Aorta (tissue), 5 donors: ENCODE data around the gene METRNL. TPM values are rescaled to one million over a fixed set of nuclear protein-coding genes. Genes with fewer than 3 reads are reported as not detected.

Source experiments
- ATAC-seq: fragments of 200-7000 bp; cut with Tn5 transposase; one replicate; pipeline ENCODE4 v1.9.1; 2022; ENCODE audit warnings: moderate library complexity; ENCODE audit not compliant: low FRiP score
- DNase-seq, 2 donors: peaks; one replicate each; pipeline ENCODE4 v3.0.0-alpha.2; 2020
- H3K27ac ChIP-seq, 2 donors: one replicate each; pipeline ENCODE4 v1.5.1; 2013; ENCODE audit warnings: low read length in 2 of 2, mild to moderate bottlenecking in 2 of 2, moderate library complexity in 2 of 2, control low read depth in 1 of 2, inconsistent platforms in 1 of 2, low read depth in 1 of 2
- H3K27me3 ChIP-seq, 2 donors: one replicate each; pipeline ENCODE4 v1.6.1; 2013; ENCODE audit warnings: control low read depth in 1 of 2, low read length in 1 of 2, mild to moderate bottlenecking in 1 of 2, moderate library complexity in 1 of 2; ENCODE audit not compliant: insufficient read depth in 2 of 2, control insufficient read depth in 1 of 2
- H3K36me3 ChIP-seq, 2 donors: one replicate each; pipeline ENCODE4 v1.6.1; 2013; ENCODE audit warnings: control low read depth in 1 of 2, low read length in 1 of 2, mild to moderate bottlenecking in 1 of 2; ENCODE audit not compliant: insufficient read depth in 2 of 2, control insufficient read depth in 1 of 2
- H3K4me1 ChIP-seq, 2 donors: one replicate each; pipeline ENCODE4 v1.6.1; 2013; ENCODE audit warnings: low read length in 2 of 2, control low read depth in 1 of 2, mild to moderate bottlenecking in 1 of 2, moderate library complexity in 1 of 2; ENCODE audit not compliant: insufficient read depth in 2 of 2, control insufficient read depth in 1 of 2
- H3K4me3 ChIP-seq, 2 donors: one replicate each; pipeline ENCODE4 v1.5.1; 2013; ENCODE audit warnings: low read length in 2 of 2, control low read depth in 1 of 2, mild to moderate bottlenecking in 1 of 2
- H3K9me3 ChIP-seq: one replicate; pipeline ENCODE4 v1.6.1; 2013; ENCODE audit warnings: mild to moderate bottlenecking, low read length; ENCODE audit not compliant: control insufficient read depth
- WGBS, 2 donors: extraction: QIAGEN DNeasy Blood & Tissue Kit; methylation state at CpG; one replicate each; pipeline ENCODE4 v1.1.7; 2013; 5-methylcytosine and 5-hydroxymethylcytosine counted together
- intact Hi-C, 2 donors: fragments of 100-400 bp; cut with DNase I; formaldehyde crosslinking; loops; one replicate each; pipeline versions ENCODE4 v1.14.2 to v1.15.0; 2022
- polyA plus RNA-seq, 2 donors: library from polyadenylated mRNA; stranded (reverse); fragments of 200-250 nt; gene quantifications; one replicate each; pipeline ENCODE4 v1.2.3, GENCODE V29; 2013
- total RNA-seq, 2 donors: library from RNA; stranded (reverse); fragmentation: NEBNext Ultra II Directional; extraction: Animal tissue kit (Norgen Biotek cat#: 25700); gene quantifications; one replicate each; pipeline ENCODE4 v1.2.1, GENCODE V29; 2021
- donor health status: healthy with polysubstance abuse.
- donor health status: Bipolar disorder and iron deficiency.
- donor health status: DM: no; HTN: no; CAD: no.
- donor health status: DM: no; HTN: no; CAD: no.
- donor health status: DM: yes; HTN: yes; CAD: no.

METRNL gene
- total and polyA plus RNA-seq, 4 donors = 35.3 to 176 (median 104) TPM

- WGBS, 2 donors = 76 to 82% methylated on average over 19 to 22 of the region's 22 CpGs
- ATAC-seq = no peak
- H3K27ac ChIP-seq = no peak overlapping the region
Observed at GRCh38 chr17:83085103-83085502, 5.7 kb downstream of the METRNL start.

GRCh38 chr17:83085526-83086198 lies 6.3 kb downstream of the METRNL start:
- H3K36me3 ChIP-seq = no peaks in the 10 kb centered on the region
- peaks cover 0 to 2% of the 10 kb centered on the region in 2 donors for H3K4me1 ChIP-seq
- intact Hi-C loops = no loop called here
- no peak overlapping the region for H3K27ac ChIP-seq
- DNase-seq (no peak), ATAC-seq (no peak)
- H3K27me3 ChIP-seq = no peaks in the 10 kb centered on the region
- H3K4me3 ChIP-seq = no peak overlapping the region
- WGBS, 2 donors = 62 to 67% methylated on average over 24 to 25 of the region's 25 CpGs
- no peaks in the 10 kb centered on the region for H3K9me3 ChIP-seq

More at GRCh38 chr17:83085103-83085502, 5.7 kb downstream of the METRNL start:
- intact Hi-C loops = no loop called here
- Histone ChIP-seq H3K4me3 (no peak overlapping the region), H3K9me3 (no peaks in the 10 kb centered on the region), H3K4me1 (no peaks in the 10 kb centered on the region), H3K36me3 (no peaks in the 10 kb centered on the region), H3K27me3 (no peaks in the 10 kb centered on the region)
- DNase-seq = no peak

GRCh38 chr17:83086199-83086880 lies 6.9 kb downstream of the METRNL start:
- WGBS, 2 donors = 36 to 48% methylated on average over 18 of the region's 18 CpGs
- no peak for ATAC-seq
- H3K9me3 ChIP-seq = no peaks in the 10 kb centered on the region
- H3K27ac ChIP-seq = no peak overlapping the region
- intact Hi-C loops = no loop called here
- no peak overlapping the region for H3K4me3 ChIP-seq
- no peaks in the 10 kb centered on the region for H3K27me3 ChIP-seq
- H3K36me3 ChIP-seq = no peaks in the 10 kb centered on the region
- no peak for DNase-seq
- peaks cover 0 to 5% of the 10 kb centered on the region in 2 donors for H3K4me1 ChIP-seq

- H3K27me3 ChIP-seq = no peaks in the 10 kb centered on the region
- peaks cover 0 to 5% of the 10 kb centered on the region in 2 donors for H3K4me1 ChIP-seq
- intact Hi-C loops = no loop called here
- DNase-seq (no peak), ATAC-seq (no peak)
- H3K27ac ChIP-seq = peak overlapping the region in 1 of 2 donors; percentile 14
- 53 to 59% methylated on average over 38 to 39 of the region's 39 CpGs for WGBS, 2 donors
- H3K9me3 ChIP-seq = no peaks in the 10 kb centered on the region
- H3K4me3 ChIP-seq = no peak overlapping the region
- no peaks in the 10 kb centered on the region for H3K36me3 ChIP-seq
Observed at GRCh38 chr17:83086907-83087787, 7.7 kb downstream of the METRNL start.

GRCh38 chr17:83087788-83088360 lies 8.5 kb downstream of the METRNL start:
- no peaks in the 10 kb centered on the region for H3K36me3 ChIP-seq
- no peak overlapping the region for H3K27ac ChIP-seq
- intact Hi-C loops = no loop called here
- WGBS, 2 donors = 59 to 69% methylated on average over 31 of the region's 31 CpGs
- H3K9me3 ChIP-seq = no peaks in the 10 kb centered on the region
- no peaks in the 10 kb centered on the region for H3K27me3 ChIP-seq
- peaks cover 0 to 5% of the 10 kb centered on the region in 2 donors for H3K4me1 ChIP-seq
- ATAC-seq = no peak
- H3K4me3 ChIP-seq = no peak overlapping the region
- DNase-seq = no peak

GRCh38 chr17:83088451-83088850 lies 9.0 kb downstream of the METRNL start:
- Histone ChIP-seq H3K4me3 (no peak overlapping the region), H3K9me3 (no peaks in the 10 kb centered on the region), H3K36me3 (no peaks in the 10 kb centered on the region), H3K4me1 (peaks cover 0 to 5% of the 10 kb centered on the region in 2 donors), H3K27me3 (no peaks in the 10 kb centered on the region), H3K27ac (no peak overlapping the region)
- intact Hi-C loops = no loop called here
- WGBS, 2 donors = 37 to 63% methylated on average over 13 of the region's 13 CpGs
- ATAC-seq (no peak), DNase-seq (no peak)

GRCh38 chr17:83088909-83089308 lies 9.5 kb downstream of the METRNL start:
- DNase-seq (no peak), ATAC-seq (no peak)
- no peaks in the 10 kb centered on the region for H3K36me3 ChIP-seq
- H3K27ac ChIP-seq = no peak overlapping the region
- 74 to 76% methylated on average over 15 of the region's 15 CpGs for WGBS, 2 donors
- intact Hi-C loops = no loop called here
- peaks cover 0 to 5% of the 10 kb centered on the region in 2 donors for H3K4me1 ChIP-seq
- H3K27me3 ChIP-seq = no peaks in the 10 kb centered on the region
- no peak overlapping the region for H3K4me3 ChIP-seq
- H3K9me3 ChIP-seq = no peaks in the 10 kb centered on the region

GRCh38 chr17:83089328-83090132 lies 10.1 kb downstream of the METRNL start:
- Histone ChIP-seq H3K9me3 (no peaks in the 10 kb centered on the region), H3K4me3 (no peak overlapping the region), H3K27me3 (no peaks in the 10 kb centered on the region), H3K36me3 (peaks cover 0 to 4% of the 10 kb centered on the region in 2 donors), H3K27ac (no peak overlapping the region), H3K4me1 (peaks cover 0 to 5% of the 10 kb centered on the region in 2 donors)
- intact Hi-C loops = no loop called here
- ATAC-seq (no peak), DNase-seq (no peak)
- WGBS, 2 donors = 74 to 75% methylated on average over 42 to 47 of the region's 47 CpGs
